DOHH2 (cell line): Measurements from ENCODE around the gene GPATCH3.

Experiments used
- CTCF ChIP-seq: fragments of 200-600 bp; sonication (generic); IDR thresholded peaks from one replicate; pipeline ENCODE4 v1.5.1; 2014; ENCODE audit warnings: antibody characterized with exemption, mild to moderate bottlenecking, low read depth, low read length; ENCODE audit not compliant: poor library complexity, severe bottlenecking
- EZH2phosphoT487 ChIP-seq: fragments of 200-600 bp; sonication (generic); IDR thresholded peaks from 2 replicates; pipeline ENCODE4 v1.6.1; 2017; ENCODE audit warnings: borderline replicate concordance, mild to moderate bottlenecking, antibody characterized with exemption, low read length, moderate library complexity, mixed read lengths

- no peak for TF ChIP-seq CTCF
- no peak for TF ChIP-seq EZH2phosphoT487
These were observed 696 bp upstream of the GPATCH3 start for GRCh38 chr1:26900815-26901511.
